RWPE2 (cell line): Measurements from ENCODE around the gene AMMECR1L.

Source experiments
- ATAC-seq: fragments of 200-7000 bp; cut with Tn5 transposase; 3 replicates; pipeline ENCODE4 v1.9.1; 2021; ENCODE audit warnings: low read depth
- DNase-seq: peaks from one replicate; pipeline ENCODE4 v3.0.0-alpha.2; 2020; ENCODE audit warnings: low spot score
- H3K27ac ChIP-seq: fragments of 450-650 bp; 2 replicates; pipeline ENCODE4 v1.5.1; 2017; ENCODE audit warnings: mild to moderate bottlenecking; ENCODE audit not compliant: poor library complexity, severe bottlenecking
- H3K27me3 ChIP-seq: fragments of 250-450 bp; sonication (Bioruptor Pico); 2 replicates; pipeline ENCODE4 v1.5.1; 2021; ENCODE audit warnings: mild to moderate bottlenecking, moderate library complexity; ENCODE audit not compliant: insufficient read depth, poor library complexity, severe bottlenecking
- H3K36me3 ChIP-seq: fragments of 250-450 bp; sonication (Bioruptor Pico); 2 replicates; pipeline ENCODE4 v1.5.1; 2020; ENCODE audit warnings: low read depth, mild to moderate bottlenecking, moderate library complexity
- H3K4me1 ChIP-seq: fragments of 250-450 bp; sonication (Bioruptor Pico); 2 replicates; pipeline ENCODE4 v1.5.1; 2021; ENCODE audit warnings: mild to moderate bottlenecking, moderate library complexity; ENCODE audit not compliant: insufficient read depth, poor library complexity, severe bottlenecking
- H3K4me3 ChIP-seq: fragments of 250-450 bp; sonication (Bioruptor Pico); 2 replicates; pipeline ENCODE4 v1.5.1; 2021; ENCODE audit warnings: mild to moderate bottlenecking, moderate library complexity; ENCODE audit not compliant: severe bottlenecking
- H3K9me3 ChIP-seq: fragments of 250-450 bp; sonication (Bioruptor Pico); 2 replicates; pipeline ENCODE4 v1.5.1; 2021; ENCODE audit warnings: mild to moderate bottlenecking, moderate library complexity; ENCODE audit not compliant: severe bottlenecking
- TF ChIP-seq, protein P1 (sequence below): fragments of 450-650 bp; IDR thresholded peaks from one replicate; pipeline ENCODE4 v1.5.1; 2017; ENCODE audit warnings: mild to moderate bottlenecking, moderate library complexity; ENCODE audit not compliant: poor library complexity, severe bottlenecking

AMMECR1L gene

DNA sequence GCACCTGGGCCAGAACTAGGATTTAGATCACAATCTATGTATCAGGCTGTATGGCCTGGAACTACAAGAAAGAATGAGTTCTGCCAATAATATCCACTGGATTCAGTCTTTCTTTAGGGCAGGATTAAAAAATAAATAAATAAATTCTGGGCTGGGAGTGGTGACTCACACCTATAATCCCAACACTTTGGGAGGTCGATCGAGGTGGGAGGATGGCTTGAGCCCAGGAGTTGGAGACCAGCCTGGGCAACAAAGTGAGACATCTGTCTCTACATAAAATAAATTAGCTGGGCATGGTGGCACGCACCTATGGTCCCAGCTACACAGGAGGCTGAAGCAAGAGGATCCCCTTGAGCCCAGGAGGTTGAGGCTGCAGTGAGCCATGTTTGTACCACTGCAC, 8.1 kb downstream of the AMMECR1L start:
- ATAC-seq (no peak), DNase-seq (no peak)
- TF ChIP-seq, protein P1, sequence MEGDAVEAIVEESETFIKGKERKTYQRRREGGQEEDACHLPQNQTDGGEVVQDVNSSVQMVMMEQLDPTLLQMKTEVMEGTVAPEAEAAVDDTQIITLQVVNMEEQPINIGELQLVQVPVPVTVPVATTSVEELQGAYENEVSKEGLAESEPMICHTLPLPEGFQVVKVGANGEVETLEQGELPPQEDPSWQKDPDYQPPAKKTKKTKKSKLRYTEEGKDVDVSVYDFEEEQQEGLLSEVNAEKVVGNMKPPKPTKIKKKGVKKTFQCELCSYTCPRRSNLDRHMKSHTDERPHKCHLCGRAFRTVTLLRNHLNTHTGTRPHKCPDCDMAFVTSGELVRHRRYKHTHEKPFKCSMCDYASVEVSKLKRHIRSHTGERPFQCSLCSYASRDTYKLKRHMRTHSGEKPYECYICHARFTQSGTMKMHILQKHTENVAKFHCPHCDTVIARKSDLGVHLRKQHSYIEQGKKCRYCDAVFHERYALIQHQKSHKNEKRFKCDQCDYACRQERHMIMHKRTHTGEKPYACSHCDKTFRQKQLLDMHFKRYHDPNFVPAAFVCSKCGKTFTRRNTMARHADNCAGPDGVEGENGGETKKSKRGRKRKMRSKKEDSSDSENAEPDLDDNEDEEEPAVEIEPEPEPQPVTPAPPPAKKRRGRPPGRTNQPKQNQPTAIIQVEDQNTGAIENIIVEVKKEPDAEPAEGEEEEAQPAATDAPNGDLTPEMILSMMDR = no peak
- no peak overlapping the region for H3K27ac ChIP-seq
- H3K9me3 ChIP-seq = no peaks in the 10 kb centered on the region
- H3K4me1 ChIP-seq = no peaks in the 10 kb centered on the region
- no peaks in the 10 kb centered on the region for H3K27me3 ChIP-seq
- H3K4me3 ChIP-seq = no peak overlapping the region
- peaks cover 60% of the 10 kb centered on the region for H3K36me3 ChIP-seq

DNA sequence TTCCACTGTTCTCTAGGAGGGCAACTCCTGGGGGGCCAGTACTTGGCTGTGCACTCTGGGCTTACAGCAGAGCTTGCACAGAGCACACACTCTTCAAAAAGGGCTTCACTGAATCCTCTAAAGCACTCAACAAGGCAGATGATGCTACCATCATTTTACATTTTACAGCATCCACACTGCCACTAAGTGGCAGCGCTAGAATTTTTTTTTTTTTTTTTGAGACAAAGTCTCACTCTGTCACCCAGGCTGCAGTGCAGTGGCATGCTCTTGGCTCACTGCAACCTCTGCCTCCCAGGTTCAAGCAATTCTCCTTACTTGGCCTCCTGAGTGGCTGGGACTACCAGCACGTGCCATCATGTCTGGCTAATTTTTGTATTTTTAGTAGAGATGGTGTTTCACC, 8.6 kb downstream of the AMMECR1L start:
- H3K4me3 ChIP-seq = no peak overlapping the region
- no peak overlapping the region for H3K27ac ChIP-seq
- TF ChIP-seq, protein P1 = no peak
- ATAC-seq (no peak), DNase-seq (no peak)
- no peaks in the 10 kb centered on the region for H3K9me3 ChIP-seq
- no peaks in the 10 kb centered on the region for H3K4me1 ChIP-seq
- no peaks in the 10 kb centered on the region for H3K27me3 ChIP-seq
- H3K36me3 ChIP-seq = peaks cover 60% of the 10 kb centered on the region

DNA sequence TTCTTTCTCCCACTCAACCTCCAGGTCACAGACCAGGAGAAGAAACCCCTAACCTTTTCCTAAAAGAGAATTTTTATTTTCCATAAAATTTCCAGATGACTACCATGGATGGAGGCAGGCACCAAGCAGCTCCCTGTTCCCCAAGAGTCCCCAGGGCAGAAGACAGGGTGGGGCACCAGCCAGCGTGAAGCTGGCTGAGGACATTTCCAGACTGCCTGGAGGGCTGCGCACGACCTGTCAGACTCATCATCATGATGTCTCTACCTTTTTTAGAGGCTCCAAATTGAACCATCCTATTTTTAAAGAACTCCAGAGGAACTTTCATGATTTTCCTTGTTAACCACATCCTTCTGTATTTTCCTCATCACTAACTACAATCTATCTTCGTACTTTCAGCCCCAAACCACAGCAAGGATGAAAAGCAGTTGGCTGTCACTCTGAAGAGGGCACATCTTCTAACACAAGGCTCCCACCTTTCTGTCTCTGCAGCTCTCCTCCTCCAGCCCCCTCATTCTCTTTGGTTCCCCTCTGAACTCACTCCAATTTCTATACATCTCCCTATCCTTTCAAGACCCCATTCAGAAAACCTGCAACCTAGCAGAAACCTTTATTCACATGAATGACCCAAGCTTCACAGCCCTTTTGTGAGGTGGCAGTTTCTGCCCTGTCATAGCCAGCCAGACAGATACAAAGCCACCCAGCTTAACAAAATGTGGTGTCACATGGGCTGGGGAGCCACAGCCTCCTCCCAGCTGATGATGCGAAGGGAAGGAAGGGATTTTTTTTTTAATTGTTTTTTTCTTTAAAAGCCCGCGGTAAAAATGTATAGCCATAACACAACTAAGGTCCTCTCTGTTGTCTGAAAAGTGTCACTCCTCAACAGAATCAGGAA, 11.1 kb downstream of the AMMECR1L start:
- Histone ChIP-seq H3K4me1 (no peaks in the 10 kb centered on the region), H3K27me3 (no peaks in the 10 kb centered on the region), H3K9me3 (no peaks in the 10 kb centered on the region), H3K27ac (no peak overlapping the region), H3K4me3 (no peak overlapping the region), H3K36me3 (peaks cover 57% of the 10 kb centered on the region)
- TF ChIP-seq, protein P1 = no peak
- ATAC-seq (no peak), DNase-seq (no peak)

DNA sequence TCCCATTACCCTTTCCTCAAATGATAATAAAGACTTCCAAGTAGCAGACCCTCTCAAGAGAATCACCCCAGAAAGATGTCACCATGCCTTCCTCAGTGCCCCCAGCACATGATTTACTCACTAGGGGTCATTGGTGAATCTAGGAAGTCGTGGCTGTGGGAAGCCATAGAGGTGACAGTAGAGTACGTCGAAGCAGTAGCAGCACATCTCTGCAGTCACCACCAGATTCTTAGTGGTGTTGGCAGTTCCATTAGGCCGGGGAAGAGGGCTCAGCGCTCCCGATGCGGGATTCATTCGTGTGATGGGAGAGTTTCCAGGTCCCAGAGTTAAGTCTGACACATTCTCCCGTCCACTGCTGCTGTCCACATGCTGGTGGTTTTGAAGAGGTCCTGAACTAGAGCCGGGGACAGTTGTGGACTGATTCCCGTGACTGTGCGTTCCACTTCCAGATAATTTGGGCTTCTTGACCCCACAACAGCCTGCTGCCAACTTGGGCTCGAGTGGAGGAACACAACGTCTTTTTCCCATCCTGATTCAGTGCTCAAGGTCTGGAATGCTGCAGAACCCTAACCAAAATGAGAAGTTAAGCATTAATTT, 12.0 kb downstream of the AMMECR1L start:
- H3K9me3 ChIP-seq = no peaks in the 10 kb centered on the region
- H3K4me1 ChIP-seq = no peaks in the 10 kb centered on the region
- H3K27ac ChIP-seq = no peak overlapping the region
- H3K4me3 ChIP-seq = no peak overlapping the region
- ATAC-seq (no peak), DNase-seq (no peak)
- TF ChIP-seq, protein P1 = no peak
- no peaks in the 10 kb centered on the region for H3K27me3 ChIP-seq
- peaks cover 65% of the 10 kb centered on the region for H3K36me3 ChIP-seq

DNA sequence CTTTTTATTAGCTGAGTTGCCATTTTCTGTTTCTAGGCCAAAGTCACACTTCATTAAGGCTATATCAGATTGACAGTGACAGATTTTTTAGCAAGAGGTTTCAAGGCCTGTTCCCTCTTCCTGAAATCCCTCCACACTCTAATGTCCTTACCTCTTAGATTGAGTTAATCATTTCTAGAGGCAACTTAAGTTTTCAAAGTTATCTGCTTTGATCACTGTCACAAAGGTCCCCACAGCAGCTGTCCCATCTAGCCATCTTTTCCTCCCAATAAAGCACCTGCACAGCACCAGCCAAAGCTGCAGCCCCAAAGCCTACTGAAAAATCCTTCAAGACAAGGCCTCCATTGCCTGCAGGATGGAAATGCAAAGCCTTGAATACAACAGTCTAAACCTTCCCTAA, 13.4 kb downstream of the AMMECR1L start:
- TF ChIP-seq, protein P1 = no peak
- Histone ChIP-seq H3K27ac (no peak overlapping the region), H3K9me3 (no peaks in the 10 kb centered on the region), H3K4me3 (no peak overlapping the region), H3K36me3 (peaks cover 66% of the 10 kb centered on the region), H3K4me1 (no peaks in the 10 kb centered on the region), H3K27me3 (no peaks in the 10 kb centered on the region)
- DNase-seq = no peak
- no peak for ATAC-seq
